CD4-positive, alpha-beta T cell treated with Interleukin-17A for 4 hours (primary cell): ENCODE results near the gene RAB28.

Source experiments
- DNase-seq: peaks from one replicate; pipeline ENCODE4 v3.0.0-alpha.2; 2020; ENCODE audit warnings: mixed read lengths

RAB28 gene

GRCh38 chr4:13484122-13484748, at the start of gene RAB28:
RAB28 (minus strand) TSS chr4:13484340.
- peak; percentile 95 for DNase-seq

- no peak for DNase-seq
These were observed 47.5 kb upstream of the RAB28 start for GRCh38 chr4:13531625-13531998.

- no peak for DNase-seq
These were observed 46.9 kb upstream of the RAB28 start for GRCh38 chr4:13530823-13531624.

GRCh38 chr4:13529128-13529919, 45.2 kb upstream of the RAB28 start:
- no peak for DNase-seq

GRCh38 chr4:13528821-13529127, 44.6 kb upstream of the RAB28 start:
- no peak for DNase-seq

GRCh38 chr4:13527981-13528820, 44.1 kb upstream of the RAB28 start:
- no peak for DNase-seq

- no peak for DNase-seq
These were observed 43.2 kb upstream of the RAB28 start for GRCh38 chr4:13527192-13527980.

GRCh38 chr4:13526658-13527057, 42.5 kb upstream of the RAB28 start:
- DNase-seq: no peak

GRCh38 chr4:13525606-13526281, 41.6 kb upstream of the RAB28 start:
- DNase-seq: no peak

- DNase-seq: no peak
These were observed 40.5 kb upstream of the RAB28 start for GRCh38 chr4:13524504-13525243.

GRCh38 chr4:13523591-13524503, 39.7 kb upstream of the RAB28 start:
- DNase-seq: no peak

GRCh38 chr4:13523105-13523477, 39.0 kb upstream of the RAB28 start:
- no peak for DNase-seq

- no peak for DNase-seq
These were observed 38.4 kb upstream of the RAB28 start for GRCh38 chr4:13522282-13523104.

GRCh38 chr4:13521047-13521446, 36.9 kb upstream of the RAB28 start:
- DNase-seq: no peak

GRCh38 chr4:13516315-13516860, 32.2 kb upstream of the RAB28 start:
- DNase-seq: no peak

- DNase-seq: no peak
These were observed 31.1 kb upstream of the RAB28 start for GRCh38 chr4:13515268-13515667.

- DNase-seq: no peak
These were observed 30.6 kb upstream of the RAB28 start for GRCh38 chr4:13514722-13515121.

- no peak for DNase-seq
These were observed 27.0 kb upstream of the RAB28 start for GRCh38 chr4:13511101-13511500.

- no peak for DNase-seq
These were observed 25.3 kb upstream of the RAB28 start for GRCh38 chr4:13509442-13509841.
